NCI-H510A treated with DMSO at 0.1 percent for 48 hours (cell line): ENCODE results near the gene SHBG.
"Not testable (repeated sequence)": the region's sequence is repeated elsewhere in the genome, so short reads cannot be mapped to it uniquely, and the experiment has no call there.

Experiments used
- DNase-seq: peaks from one replicate; lab custom pipeline; 2025; lab: John Stamatoyannopoulos, UW

SHBG gene

DNA sequence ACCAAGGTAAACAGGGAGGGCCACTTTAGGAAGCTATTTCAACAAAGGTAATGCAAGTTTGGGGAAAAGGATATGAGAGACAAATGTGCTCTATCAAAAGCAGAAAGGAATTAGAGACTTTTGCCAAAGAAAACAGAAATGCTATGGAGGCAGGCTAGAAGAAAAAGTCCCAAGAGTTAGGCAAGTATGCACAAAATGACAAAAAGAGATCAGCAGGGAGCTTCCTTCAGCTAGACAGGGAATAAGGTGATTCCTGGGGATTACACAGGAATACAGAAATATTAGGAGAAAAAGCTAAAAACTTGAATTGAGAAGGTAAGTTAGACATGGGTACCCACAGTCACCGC is 17.7 kb upstream of the SHBG start:
- DNase-seq: no peak

DNA sequence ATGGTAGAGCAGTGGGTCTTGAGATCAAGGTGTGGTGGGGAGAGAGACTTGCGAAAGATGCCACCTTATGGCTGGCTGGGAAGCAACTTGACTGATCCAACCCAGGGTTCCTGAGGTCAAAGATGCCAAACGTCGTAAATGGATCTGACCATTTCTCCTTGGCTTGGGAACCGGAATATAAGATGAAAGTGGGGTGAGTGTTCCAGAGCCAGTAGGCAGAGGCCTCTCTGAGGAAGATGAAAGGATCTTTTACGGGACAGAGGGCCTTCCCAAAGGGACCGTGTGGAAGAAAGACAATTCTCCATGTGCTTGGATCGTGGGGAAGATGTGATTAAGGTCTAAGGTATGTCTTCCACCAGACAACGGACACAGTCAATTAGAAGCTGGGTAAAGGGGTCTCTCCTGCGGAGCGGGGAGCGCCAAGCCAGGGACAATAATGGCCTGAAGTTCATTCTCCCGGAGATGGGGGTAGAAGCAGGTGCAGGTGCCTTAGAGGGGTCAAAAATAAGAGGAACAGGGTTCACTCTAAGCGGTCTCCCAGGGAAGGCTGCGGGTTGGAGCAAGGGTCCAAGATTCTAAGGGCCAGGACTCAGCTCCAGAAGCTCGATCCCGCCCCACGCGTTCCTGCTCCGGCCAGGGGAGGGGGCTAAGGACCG is 16.0 kb upstream of the SHBG start:
- peak; percentile 35 for DNase-seq

DNA sequence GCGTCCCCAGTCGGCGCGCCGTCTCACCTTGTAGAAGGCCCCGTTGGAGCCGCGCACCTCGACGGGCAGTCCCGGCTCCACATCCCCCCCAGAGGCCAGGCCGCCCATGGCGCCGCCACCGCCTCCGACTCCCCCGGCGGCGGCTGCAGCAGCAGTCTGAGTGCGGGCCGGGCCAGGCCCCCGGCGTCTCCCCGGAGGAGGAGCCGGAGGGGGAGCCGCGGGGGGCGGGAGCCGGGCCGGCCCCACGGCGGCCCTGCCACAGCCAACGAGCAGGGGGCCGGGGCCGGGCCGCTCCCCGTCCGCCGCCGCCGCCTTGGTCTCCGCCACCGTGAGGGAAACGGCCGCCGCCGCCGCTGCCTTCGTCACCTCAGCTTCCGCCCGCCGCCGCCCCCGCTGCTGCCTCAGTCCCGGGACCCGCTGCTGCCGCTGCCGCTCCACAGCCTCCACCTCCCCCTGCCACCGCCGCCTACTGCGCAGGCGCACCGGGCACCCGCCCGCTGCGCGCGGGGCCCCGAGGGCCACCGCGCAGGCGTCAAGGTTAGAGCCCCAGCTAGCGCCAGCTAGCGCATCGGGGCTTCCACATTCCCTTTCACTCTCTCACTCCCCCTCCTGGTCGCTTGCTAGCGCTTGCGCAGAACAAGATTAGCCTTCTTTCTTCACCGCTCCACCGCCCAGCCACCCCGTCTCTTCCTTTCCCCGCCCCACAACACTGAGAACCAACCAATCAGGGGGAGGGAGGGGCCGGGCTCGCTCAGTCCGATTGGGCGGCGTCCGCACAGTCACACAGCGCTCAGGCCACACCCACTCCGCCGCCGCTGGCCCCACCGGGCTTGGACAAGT is 15.3 kb upstream of the SHBG start, which contains the start of gene FXR2:
Gene FXR2 (minus strand): TSS at position 473 of the 840 bp plus-strand sequence. CDS start 365 bp downstream, at position 108.
- peak; percentile 99 for DNase-seq

DNA sequence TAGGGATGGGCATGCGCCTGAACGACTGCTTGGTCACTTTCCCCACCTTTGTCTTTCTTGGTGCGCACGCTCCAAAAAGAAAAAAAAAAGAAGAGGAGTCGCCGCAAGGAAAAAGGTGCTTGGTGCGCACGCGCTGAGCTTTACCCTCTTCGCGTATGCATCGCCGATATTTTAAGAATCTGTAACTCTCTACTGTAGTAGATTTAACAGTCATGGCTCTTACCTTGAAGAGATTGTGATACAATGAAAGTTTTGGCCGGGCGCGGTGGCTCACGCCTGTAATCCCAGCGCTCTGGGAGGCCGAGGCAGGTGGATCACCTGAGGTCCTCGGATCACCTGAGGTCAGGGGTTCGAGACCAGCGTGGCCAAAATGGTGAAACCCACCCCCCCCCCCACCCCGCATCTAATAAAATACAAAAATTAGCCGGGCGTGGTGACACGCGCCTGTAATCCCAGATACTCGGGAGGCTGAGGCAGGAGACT is 14.6 kb upstream of the SHBG start:
- no peak for DNase-seq

DNA sequence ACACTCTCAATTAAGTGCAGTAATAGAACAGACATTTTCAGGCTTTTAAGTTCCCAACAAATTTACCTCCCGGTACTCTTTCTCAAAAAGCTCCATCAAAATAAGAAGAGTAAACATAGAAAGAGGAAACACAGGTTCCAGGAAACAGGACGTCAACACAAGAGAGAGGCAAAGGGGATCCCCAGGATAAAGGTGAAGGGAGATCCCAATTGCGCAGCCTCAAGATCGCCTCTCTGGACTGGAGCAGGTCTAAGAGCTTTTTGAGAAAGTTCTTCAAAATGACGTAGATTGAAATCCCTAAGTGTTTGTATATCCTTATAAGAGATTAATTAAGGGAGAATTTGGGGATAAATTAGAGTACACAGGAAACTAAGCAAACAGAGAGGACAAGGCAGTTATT is 11.3 kb upstream of the SHBG start:
- DNase-seq: no peak

DNA sequence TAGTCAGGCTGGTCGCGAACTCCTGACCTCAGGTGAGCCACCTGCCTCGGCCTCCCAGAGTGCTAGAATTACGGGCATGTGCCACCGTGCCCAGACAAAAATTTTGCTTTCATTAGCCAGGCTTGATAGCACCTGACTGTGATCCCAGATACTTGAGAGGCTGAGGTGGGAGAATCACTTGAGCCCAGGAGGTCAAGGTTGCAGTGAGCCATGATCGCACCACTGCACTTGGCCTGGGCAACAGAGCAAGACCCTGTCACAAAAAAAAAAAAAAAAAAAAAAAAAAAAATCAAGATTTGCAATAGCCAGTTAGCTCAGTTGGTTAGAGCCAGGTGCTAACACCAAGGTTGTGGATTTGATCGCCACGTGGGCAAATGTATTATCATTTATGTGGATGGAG is 9.1 kb upstream of the SHBG start:
- no peak for DNase-seq

DNA sequence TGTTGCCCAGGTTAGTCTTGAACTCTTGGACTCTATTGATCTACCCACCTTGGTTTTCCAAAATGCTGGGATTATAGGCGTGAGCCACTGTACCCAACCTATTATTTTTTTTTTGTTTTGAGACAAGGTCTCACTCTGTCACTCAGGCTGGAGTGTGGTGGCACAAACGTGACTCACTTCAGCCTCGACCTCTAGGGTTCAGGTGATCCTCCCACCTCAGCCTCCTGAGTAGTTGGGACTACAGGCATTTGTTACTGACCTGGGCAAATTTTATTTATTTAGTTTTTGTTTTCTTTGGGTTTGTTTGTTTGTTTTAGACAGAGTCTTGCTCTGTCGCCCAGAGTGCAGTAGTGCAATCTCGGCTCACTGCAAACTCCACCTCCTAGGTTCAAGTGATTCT is 6.3 kb upstream of the SHBG start:
- DNase-seq: no peak

DNA sequence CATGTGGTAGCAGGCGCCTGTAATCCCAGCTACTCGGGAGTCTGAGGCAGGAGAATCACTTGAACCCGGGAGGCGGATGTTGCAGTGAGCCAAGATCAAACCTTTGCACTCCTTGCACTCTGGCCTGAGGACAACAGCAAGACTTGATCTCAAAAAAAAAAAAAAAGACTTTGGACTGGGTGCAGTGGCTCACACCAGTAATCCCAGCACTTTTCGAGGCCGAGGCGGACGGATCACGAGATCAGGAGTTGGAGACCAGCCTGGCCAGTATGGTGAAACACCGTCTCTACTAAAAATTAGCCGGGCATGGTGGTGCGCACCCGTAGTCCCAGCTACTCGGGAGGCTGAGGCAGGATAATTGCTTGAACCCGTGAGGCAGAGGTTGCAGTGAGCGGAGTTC is 4.2 kb upstream of the SHBG start:
- not testable (repeated sequence) for DNase-seq

DNA sequence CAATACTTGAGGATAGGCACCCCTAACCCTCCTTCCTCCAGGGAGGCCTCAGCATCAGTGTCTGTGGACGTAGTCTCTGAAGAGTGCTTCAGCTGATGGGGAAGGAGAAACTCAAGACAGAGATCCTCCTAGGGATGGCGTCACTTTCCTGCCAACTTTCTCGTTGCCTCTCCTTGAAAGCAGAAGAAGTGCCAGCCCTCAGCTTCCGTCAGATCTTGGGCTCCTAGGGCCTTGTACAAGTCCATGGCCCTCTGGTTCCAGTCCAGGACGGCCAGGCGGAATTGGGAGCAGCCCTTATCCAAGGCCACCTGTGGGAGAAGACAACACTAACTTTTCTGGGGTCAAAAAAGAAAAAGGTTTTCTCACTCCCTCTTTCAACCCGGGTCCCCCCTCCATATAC is 3.6 kb upstream of the SHBG start:
- no peak for DNase-seq

DNA sequence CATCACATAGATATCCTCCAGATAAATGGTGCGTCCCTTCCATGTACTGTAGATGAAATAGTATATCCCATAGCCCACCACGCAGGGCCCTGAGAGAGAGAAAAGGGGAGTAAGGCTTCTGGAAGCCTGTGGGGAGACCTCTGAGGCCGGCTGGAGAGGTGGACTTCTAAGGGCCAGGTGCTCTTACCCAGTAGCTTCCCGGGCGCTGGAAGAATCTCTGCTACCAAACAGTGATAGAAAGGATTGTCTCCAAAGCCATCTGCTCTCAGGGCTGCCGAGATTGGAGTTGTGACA is 3.0 kb upstream of the SHBG start:
- no peak for DNase-seq

DNA sequence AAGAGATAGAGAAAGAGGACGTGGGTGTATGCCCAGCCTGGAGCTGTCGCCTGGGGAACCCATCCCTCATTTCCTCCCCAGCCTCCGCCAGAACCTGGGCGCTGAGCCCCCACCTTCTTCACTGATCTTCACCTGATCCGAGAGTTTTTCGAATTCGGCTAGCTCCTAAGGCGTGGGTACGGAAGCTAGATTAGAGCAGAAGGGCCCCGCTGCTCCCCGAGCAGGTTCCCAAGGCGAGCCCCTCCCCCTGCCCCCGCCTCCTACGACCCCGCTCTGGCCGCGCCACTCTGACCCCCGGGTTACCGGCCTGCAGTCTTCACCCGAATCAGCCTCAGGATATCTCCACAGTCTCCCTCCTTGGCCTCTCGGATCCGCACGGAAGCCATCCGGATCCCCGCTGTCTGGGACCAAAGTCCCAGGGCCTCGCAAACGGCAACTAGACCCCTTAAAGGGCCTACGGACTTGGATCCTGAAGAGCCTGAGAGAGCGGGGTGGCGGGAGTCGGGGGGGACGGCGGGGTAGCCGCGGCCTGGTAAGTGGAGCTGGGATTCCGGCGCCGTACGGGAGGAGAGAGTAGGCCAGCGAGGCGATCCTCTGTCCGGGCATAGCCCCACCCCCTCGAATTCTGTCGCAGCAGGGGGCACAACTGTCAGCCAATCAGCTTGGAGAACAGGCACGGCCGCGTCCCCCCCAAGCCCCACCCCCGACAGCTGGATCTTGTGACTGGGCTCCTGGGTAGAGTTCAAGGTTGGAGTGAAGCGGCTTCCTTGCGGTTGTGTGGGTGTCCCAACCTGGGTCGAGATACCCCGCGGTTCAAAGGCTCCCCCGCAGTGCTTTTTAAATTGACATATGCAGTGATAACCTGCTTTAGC is 2.4 kb upstream of the SHBG start, which contains the start of gene SAT2:
Gene SAT2 (minus strand): TSS at position 572 of the 872 bp plus-strand sequence. CDS start 186 bp downstream, at position 386.
- peak; percentile 93 for DNase-seq

DNA sequence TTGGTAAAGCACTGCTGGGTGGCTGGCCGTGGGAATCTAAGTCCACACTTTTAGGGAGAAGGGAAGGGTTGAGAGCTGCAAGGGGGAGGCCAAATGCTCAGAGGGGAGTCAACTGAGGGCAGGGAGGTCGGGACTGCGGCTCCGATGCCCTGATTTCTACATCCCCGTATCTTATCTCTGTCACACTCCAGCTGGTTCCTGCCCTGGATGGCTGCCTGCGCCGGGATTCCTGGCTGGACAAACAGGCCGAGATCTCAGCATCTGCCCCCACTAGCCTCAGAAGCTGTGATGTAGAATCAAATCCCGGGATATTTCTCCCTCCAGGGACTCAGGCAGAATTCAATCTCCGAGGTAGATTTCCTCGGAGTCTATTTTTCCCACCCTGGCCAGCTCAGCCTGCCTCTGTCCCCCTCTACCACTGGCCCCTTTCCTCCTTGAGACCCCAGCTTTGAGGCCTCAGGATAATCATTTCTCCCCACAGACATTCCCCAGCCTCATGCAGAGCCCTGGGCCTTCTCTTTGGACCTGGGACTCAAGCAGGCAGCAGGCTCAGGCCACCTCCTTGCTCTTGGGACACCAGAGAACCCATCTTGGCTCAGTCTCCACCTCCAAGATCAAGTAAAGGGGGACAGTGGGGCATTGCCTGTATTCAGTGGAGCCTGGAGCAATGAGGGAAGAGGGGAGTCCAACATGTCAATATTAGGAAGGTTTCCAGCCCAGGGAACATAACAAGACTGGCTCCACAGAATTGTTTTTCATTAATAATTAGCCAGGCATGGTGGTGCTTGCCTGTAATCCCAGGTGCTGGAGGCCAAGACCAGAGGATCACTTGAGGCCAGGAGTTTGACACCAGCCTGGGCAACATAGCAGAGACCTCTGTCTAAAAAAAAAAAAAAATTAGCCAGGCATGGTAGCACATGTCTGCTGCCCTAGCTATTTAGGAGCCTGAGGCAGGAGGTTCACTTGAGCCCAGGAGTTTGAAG is 1.8 kb downstream of the SHBG start:
- DNase-seq: no peak

DNA sequence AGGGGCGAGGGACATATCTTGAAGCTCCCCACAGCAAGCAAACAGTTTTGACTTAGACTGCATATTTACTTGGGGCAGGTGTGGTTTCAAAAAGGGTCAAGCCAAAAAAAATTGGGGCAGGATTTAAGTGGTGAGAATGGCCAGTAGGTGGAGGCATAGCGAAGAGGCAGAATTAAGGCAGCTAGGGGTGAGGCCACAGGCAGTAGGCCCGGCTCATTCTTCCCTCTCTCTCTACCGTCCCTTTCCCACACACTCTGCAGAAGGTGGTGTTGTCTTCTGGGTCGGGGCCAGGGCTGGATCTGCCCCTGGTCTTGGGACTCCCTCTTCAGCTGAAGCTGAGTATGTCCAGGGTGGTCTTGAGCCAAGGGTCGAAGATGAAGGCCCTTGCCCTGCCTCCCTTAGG is 2.6 kb downstream of the SHBG start:
- peak; percentile 9 for DNase-seq

DNA sequence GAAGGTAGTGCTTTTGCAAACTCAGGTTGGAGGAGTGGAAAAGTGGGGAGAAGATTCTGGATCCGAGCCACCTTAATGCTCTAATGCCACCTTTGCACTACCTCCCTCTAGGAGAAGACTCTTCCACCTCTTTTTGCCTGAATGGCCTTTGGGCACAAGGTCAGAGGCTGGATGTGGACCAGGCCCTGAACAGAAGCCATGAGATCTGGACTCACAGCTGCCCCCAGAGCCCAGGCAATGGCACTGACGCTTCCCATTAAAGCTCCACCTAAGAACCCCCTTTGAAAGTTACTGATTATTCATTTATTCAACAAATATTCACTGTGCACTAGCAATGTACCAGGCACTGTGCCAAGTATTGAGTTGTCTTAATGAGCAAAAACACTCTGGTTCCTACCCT is 3.2 kb downstream of the SHBG start:
- DNase-seq: no peak

DNA sequence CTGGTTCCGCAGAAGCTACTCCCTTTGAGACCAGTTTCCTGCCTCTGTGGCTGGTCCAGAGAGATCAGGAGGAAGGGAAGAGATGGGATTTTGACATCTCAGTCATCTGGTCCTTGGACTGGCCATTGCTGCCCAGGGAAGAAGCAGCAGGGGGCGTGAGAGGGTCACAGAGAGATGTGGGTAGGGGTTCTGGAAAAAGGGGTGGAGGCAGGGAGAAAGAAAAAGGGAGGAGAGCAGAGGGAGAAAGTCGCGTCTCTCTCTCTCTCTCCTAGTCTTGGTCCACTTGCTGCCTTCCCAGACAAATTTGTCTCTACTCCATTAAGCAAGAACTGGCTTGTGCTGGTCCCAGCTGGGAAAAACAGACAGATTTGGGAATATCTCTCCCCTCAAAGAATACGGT is 4.4 kb downstream of the SHBG start:
- peak; percentile 3 for DNase-seq

DNA sequence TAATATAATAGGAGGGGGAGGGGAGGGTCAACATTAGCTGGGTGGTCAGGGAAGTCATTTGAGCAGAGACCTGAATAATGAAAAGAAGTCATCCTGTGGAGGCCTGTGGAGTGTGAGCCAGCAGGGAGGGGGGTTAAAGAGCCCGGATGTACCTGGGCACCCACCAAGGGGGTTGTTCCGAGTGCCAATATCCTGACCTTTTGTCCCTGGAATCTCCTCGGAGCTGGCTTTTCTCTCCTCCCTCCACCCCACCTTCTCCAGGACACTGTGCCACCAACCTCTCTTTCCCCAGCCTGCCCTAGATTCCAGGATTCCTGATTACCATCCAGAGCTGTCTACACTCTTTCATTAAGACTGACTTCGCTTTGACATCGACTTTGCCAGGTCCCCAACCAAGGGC is 6.2 kb downstream of the SHBG start:
- no peak for DNase-seq

DNA sequence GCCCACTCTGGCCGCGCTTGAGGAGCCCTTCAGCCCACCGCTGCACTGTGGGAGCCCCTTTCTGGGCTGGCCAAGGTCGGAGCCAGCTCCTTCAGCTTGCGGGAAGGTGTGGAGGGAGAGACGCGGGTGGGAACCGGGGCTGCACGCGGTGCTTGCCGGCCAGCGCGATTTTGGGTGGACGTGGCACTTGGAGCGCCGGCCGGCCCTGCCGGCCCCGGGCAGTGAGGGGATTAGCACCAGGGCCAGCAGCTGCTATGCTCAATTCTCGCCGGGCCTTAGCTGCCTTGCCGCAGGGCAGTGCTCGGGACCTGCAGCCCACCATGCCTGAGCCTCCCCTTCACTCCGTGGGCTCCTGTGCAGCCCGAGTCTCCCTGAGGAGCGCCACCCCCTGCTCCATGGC is 10.8 kb downstream of the SHBG start:
- DNase-seq: no peak

DNA sequence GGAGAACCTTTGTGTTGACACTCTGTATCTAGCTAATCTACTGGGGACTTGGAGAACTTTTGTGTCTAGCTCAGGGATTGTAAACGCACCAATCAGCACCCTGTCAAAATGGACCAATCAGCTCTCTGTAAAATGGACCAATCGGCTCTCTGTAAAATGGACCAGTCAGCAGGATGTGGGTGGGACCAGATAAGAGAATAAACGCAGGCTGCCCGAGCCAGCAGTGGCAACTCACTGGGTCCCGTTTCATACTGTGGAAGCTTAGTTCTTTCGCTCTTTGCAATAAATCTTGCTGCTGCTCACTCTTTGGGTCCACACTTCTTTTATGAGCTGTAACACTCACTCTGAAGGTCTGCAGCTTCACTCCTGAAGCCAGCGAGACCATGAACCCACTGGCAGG is 11.7 kb downstream of the SHBG start:
- not testable (repeated sequence) for DNase-seq

DNA sequence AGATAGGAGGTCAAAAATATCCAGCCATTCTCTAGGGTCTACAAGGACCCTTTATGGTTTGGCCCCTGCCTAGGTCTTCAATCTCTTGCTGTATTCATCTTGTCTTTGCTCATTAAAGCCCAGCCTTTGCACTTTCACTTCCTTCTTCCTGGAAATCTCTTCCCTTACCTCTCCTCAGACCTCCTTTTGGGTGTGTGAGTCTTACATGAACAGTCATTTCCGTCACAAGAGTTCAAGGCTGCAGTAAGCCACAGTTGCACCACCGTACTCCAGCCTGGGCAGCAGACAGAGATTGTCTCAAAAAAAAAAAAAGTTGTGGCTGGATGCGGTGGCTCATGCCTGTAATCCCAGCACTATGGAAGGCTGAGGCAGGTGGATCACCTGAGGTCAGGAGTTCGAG is 14.8 kb downstream of the SHBG start:
- no peak for DNase-seq

DNA sequence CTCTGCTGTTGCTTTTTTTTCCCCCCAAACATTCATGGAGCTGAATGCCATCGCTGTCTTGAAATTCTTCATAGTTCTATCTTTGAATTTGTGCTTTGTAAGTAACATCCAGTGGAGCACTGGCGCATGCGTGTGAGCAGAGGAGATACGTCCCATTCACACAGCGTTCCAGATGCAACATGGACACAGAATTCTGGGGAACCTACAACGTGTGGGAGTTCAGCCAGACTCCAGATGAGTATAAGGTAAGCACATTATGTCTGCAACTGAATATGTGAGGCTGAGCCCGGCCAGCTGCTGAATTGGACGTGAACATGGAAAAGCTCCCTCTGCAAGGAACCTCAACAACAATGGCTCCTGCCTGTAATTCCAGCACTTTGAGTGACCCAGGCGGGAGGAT is 16.5 kb downstream of the SHBG start:
- DNase-seq: no peak

DNA sequence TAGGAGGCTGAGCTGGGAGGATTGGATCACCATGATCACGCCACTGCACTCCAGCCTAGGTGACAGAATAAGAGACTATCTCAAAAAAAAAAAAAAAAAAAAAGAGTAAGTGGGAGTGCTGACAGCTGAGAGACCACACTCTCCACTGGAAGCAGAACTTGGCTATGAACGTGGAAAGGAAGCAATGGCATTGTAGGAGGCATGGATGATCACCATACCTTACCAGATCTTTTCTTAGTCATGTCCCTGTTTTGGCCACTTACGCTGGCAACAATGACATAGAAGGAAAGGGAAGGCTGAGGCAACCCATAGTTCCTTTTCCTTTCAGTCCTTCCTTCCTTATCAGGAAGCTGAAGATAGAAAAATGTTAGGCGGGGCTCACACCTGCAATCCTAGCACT is 17.1 kb downstream of the SHBG start:
- no peak for DNase-seq
